Neural progenitor cell (in vitro differentiated cells): Measurements from ENCODE around the gene SPEN. TPM values are rescaled to one million over a fixed set of nuclear protein-coding genes. Genes with fewer than 3 reads are reported as not detected.

Experiments
- DNase-seq: peaks from one replicate; pipeline ENCODE4 v3.0.0-alpha.2; 2016; ENCODE audit warnings: low spot score
- H2AFZ ChIP-seq: fragments of 200-600 bp; sonication (generic); replicated peaks from 2 replicates; pipeline ENCODE4 v1.6.1; 2016; ENCODE audit warnings: antibody characterized with exemption
- H3F3A ChIP-seq: fragments of 200-600 bp; sonication (generic); 2 replicates; pipeline ENCODE4 v1.6.1; 2016; ENCODE audit warnings: antibody characterized with exemption, low read depth
- H3K27ac ChIP-seq: fragments of 200-600 bp; sonication (generic); 2 replicates; pipeline ENCODE4 v1.5.1; 2016; ENCODE audit warnings: mild to moderate bottlenecking
- H3K27me3 ChIP-seq: fragments of 200-600 bp; sonication (generic); 2 replicates; pipeline ENCODE4 v1.6.1; 2016; ENCODE audit warnings: mild to moderate bottlenecking, moderate library complexity
- H3K36me3 ChIP-seq: fragments of 200-600 bp; sonication (generic); 2 replicates; pipeline ENCODE4 v1.5.1; 2016
- H3K4me1 ChIP-seq: fragments of 200-600 bp; sonication (generic); 2 replicates; pipeline ENCODE4 v1.6.1; 2016; ENCODE audit warnings: mixed run types
- H3K4me2 ChIP-seq: fragments of 200-600 bp; sonication (generic); 2 replicates; pipeline ENCODE4 v1.6.1; 2016
- H3K4me3 ChIP-seq: fragments of 200-600 bp; sonication (generic); 2 replicates; pipeline ENCODE4 v1.5.1; 2016
- H3K79me2 ChIP-seq: fragments of 200-600 bp; sonication (generic); 2 replicates; pipeline ENCODE4 v1.6.1; 2016; ENCODE audit warnings: low read depth
- H3K9ac ChIP-seq: fragments of 200-600 bp; sonication (generic); 2 replicates; pipeline ENCODE4 v1.6.1; 2016
- H3K9me3 ChIP-seq: fragments of 200-600 bp; sonication (generic); 2 replicates; pipeline ENCODE4 v1.5.1; 2016; ENCODE audit warnings: low read depth
- H4K20me1 ChIP-seq: fragments of 200-600 bp; sonication (generic); 2 replicates; pipeline ENCODE4 v1.6.1; 2016; ENCODE audit warnings: low read depth
- H3K27ac Mint-ChIP-seq: 3 replicates; pipeline ENCODE4 v1.8.0; 2021; ENCODE audit warnings: mixed read lengths
- H3K27me3 Mint-ChIP-seq: 2 replicates; pipeline ENCODE4 v1.8.0; 2022; ENCODE audit warnings: low read depth, mild to moderate bottlenecking, inconsistent platforms, moderate library complexity, mixed read lengths; ENCODE audit not compliant: insufficient read depth
- H3K36me3 Mint-ChIP-seq: 3 replicates; pipeline ENCODE4 v1.8.0; 2021; ENCODE audit warnings: mixed read lengths
- H3K4me1 Mint-ChIP-seq: 3 replicates; pipeline ENCODE4 v1.8.0; 2021; ENCODE audit warnings: mixed read lengths
- H3K4me3 Mint-ChIP-seq: 3 replicates; pipeline ENCODE4 v1.8.0; 2021; ENCODE audit warnings: mild to moderate bottlenecking, moderate library complexity, mixed read lengths
- H3K9me3 Mint-ChIP-seq: 3 replicates; pipeline ENCODE4 v1.8.0; 2020; ENCODE audit warnings: mixed read lengths
- CTCF ChIP-seq: fragments of 200-600 bp; sonication (generic); IDR thresholded peaks from 2 replicates; pipeline ENCODE4 v1.5.1; 2017; ENCODE audit warnings: antibody characterized with exemption, mild to moderate bottlenecking
- EZH2 ChIP-seq: fragments of 200-600 bp; sonication (generic); IDR thresholded peaks from 2 replicates; pipeline ENCODE4 v1.6.1; 2017; ENCODE audit warnings: antibody characterized with exemption, mild to moderate bottlenecking, moderate library complexity
- EZH2phosphoT487 ChIP-seq: fragments of 200-600 bp; sonication (generic); IDR thresholded peaks from 2 replicates; pipeline ENCODE4 v1.6.1; 2017; ENCODE audit warnings: antibody characterized with exemption
- total RNA-seq: library from RNA; depleted of rRNA; stranded (reverse); fragments of >200 nt; gene quantifications from 2 replicates; pipeline ENCODE4 v1.2.3, GENCODE V29; 2015; ENCODE audit warnings: low replicate concordance

SPEN gene
- total RNA-seq, 1 donor from 2014 or later: 59.6 TPM

- Histone ChIP-seq H3K36me3 (no peaks in the 10 kb centered on the region), H3F3A (no peaks in the 10 kb centered on the region), H3K27me3 (no peaks in the 10 kb centered on the region), H3K4me3 (no peak overlapping the region), H3K9me3 (no peaks in the 10 kb centered on the region), H3K9ac (no peak overlapping the region), H3K4me2 (no peak overlapping the region), H3K27ac (no peak overlapping the region), H3K4me1 (peaks cover 10% of the 10 kb centered on the region), H4K20me1 (peaks cover 94% of the 10 kb centered on the region), H3K79me2 (peaks cover 21% of the 10 kb centered on the region), H2AFZ (no peak overlapping the region)
- Mint-ChIP-seq H3K4me1 (peaks cover 65% of the 10 kb centered on the region), H3K27me3 (peaks cover 3% of the 10 kb centered on the region), H3K9me3 (no peaks in the 10 kb centered on the region), H3K36me3 (peaks cover 18% of the 10 kb centered on the region), H3K27ac (peak overlapping the region; percentile 83), H3K4me3 (no peak overlapping the region)
- no peak for TF ChIP-seq CTCF
- TF ChIP-seq EZH2: no peak
- no peak for TF ChIP-seq EZH2phosphoT487
- peak; percentile 33 for DNase-seq
These were observed 105.1 kb downstream of the SPEN start for GRCh38 chr1:15952317-15953258.

DNA sequence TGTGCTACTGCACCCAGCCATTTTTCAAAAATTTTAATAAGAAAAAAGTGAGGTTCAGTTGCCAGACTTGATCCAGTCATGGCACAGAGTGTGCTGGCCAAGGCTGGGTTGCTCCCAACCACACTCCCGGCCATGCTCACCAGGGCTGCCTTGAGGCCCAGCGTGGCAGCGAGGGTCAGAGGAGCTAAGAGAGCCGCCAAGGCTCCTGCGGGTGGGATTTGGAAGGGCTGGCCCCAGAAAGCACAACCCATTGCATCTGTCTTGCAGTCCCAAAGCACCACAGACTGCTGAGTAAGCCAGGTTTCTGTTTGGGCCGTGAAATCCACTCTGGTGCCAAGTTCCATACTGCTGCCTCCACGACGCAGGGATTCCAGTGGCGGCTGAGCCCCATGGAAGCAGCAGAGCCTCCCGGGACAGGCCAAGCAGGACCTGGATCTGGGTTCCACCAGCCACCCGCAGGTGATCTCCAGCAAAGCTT lies 105.8 kb downstream of the SPEN start:
- peaks cover 21% of the 10 kb centered on the region for H3K79me2 ChIP-seq
- no peaks in the 10 kb centered on the region for H3K27me3 ChIP-seq
- no peak overlapping the region for H3K4me3 ChIP-seq
- H3K27ac ChIP-seq: no peak overlapping the region
- H3K9me3 ChIP-seq: no peaks in the 10 kb centered on the region
- H4K20me1 ChIP-seq: peaks cover 94% of the 10 kb centered on the region
- Mint-ChIP-seq H3K36me3 (peaks cover 13% of the 10 kb centered on the region), H3K4me3 (no peak overlapping the region), H3K27me3 (peaks cover 2% of the 10 kb centered on the region), H3K4me1 (peaks cover 64% of the 10 kb centered on the region), H3K9me3 (no peaks in the 10 kb centered on the region), H3K27ac (no peak overlapping the region)
- H3K4me1 ChIP-seq: peaks cover 10% of the 10 kb centered on the region
- DNase-seq: no peak
- H3F3A ChIP-seq: peaks cover 5% of the 10 kb centered on the region
- H2AFZ ChIP-seq: no peak overlapping the region
- H3K36me3 ChIP-seq: no peaks in the 10 kb centered on the region
- no peak overlapping the region for H3K9ac ChIP-seq
- TF ChIP-seq CTCF (no peak), EZH2phosphoT487 (no peak), EZH2 (no peak)
- H3K4me2 ChIP-seq: no peak overlapping the region

DNA sequence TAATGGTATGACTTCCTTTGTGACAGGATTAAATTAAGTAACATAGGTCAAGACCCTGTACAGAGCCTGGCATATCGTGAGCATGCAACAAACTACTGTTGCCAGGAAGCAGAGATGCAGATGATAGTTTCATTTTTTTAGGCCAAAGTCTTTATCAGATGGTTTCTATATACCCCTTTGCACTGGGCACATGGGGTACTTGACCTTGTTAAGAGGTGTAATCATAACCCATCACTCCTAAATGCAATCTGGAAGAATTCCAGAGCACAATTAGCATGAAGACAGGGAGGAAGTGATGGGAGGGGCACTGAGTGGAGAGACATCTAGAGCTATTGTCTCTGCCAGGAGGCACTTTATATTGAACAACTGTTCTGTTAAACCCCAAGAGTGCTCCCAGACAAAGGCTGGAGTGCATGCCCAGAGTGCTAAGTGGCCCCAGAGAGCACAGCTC lies 106.3 kb downstream of the SPEN start:
- Histone ChIP-seq H4K20me1 (peaks cover 94% of the 10 kb centered on the region), H3K4me1 (peaks cover 10% of the 10 kb centered on the region), H3K79me2 (peaks cover 21% of the 10 kb centered on the region), H3K27ac (no peak overlapping the region), H3K9ac (no peak overlapping the region), H2AFZ (no peak overlapping the region), H3K36me3 (no peaks in the 10 kb centered on the region), H3K9me3 (no peaks in the 10 kb centered on the region), H3K4me3 (no peak overlapping the region), H3K4me2 (no peak overlapping the region), H3K27me3 (no peaks in the 10 kb centered on the region), H3F3A (peaks cover 5% of the 10 kb centered on the region)
- no peak for TF ChIP-seq CTCF
- TF ChIP-seq EZH2: no peak
- TF ChIP-seq EZH2phosphoT487: no peak
- no peak overlapping the region for H3K27ac Mint-ChIP-seq
- no peak overlapping the region for H3K4me3 Mint-ChIP-seq
- H3K9me3 Mint-ChIP-seq: no peaks in the 10 kb centered on the region
- peaks cover 10% of the 10 kb centered on the region for H3K36me3 Mint-ChIP-seq
- peaks cover 64% of the 10 kb centered on the region for H3K4me1 Mint-ChIP-seq
- H3K27me3 Mint-ChIP-seq: peaks cover 2% of the 10 kb centered on the region
- peak; percentile 33 for DNase-seq
